Stimulated activated CD4-positive, alpha-beta T cell treated with anti-CD3 and anti-CD28 coated beads, TNF-alpha, amount 100 ng/mL, for 24 hours (primary cell): Measurements from ENCODE around the gene KCNMA1.

Source experiments
- DNase-seq, 3 experiments: peaks; one replicate each; pipeline ENCODE4 v3.0.0-alpha.2; 2020; ENCODE audit warnings: low read depth in 3 of 3

KCNMA1 gene

GRCh38 chr10:76990561-76990960 lies 647.0 kb downstream of the KCNMA1 start:
- DNase-seq, result no peak

- DNase-seq, result peak; percentile 21 to 54 (median 48)
Measured at GRCh38 chr10:76984559-76985443, 652.8 kb downstream of the KCNMA1 start.

- no peak for DNase-seq
Measured at GRCh38 chr10:76983624-76984023, 654.0 kb downstream of the KCNMA1 start.

- DNase-seq, result no peak
Measured at GRCh38 chr10:76982671-76983070, 654.9 kb downstream of the KCNMA1 start.

- no peak for DNase-seq
Measured at GRCh38 chr10:76981251-76981650, 656.4 kb downstream of the KCNMA1 start.

GRCh38 chr10:76977901-76978300 lies 659.7 kb downstream of the KCNMA1 start:
- no peak for DNase-seq

- DNase-seq, result no peak
Measured at GRCh38 chr10:76977046-76977445, 660.6 kb downstream of the KCNMA1 start.

- DNase-seq, result no peak
Measured at GRCh38 chr10:76976142-76976541, 661.5 kb downstream of the KCNMA1 start.

GRCh38 chr10:76975126-76975525 lies 662.5 kb downstream of the KCNMA1 start:
- no peak for DNase-seq

- no peak for DNase-seq
Measured at GRCh38 chr10:76974017-76974691, 663.5 kb downstream of the KCNMA1 start.

GRCh38 chr10:76973091-76974016 lies 664.3 kb downstream of the KCNMA1 start:
- no peak for DNase-seq

- no peak for DNase-seq
Measured at GRCh38 chr10:76972541-76972940, 665.1 kb downstream of the KCNMA1 start.

GRCh38 chr10:76971547-76972170 lies 665.9 kb downstream of the KCNMA1 start:
- DNase-seq, result no peak

GRCh38 chr10:76970711-76971519 lies 666.7 kb downstream of the KCNMA1 start:
- DNase-seq, result no peak

- no peak for DNase-seq
Measured at GRCh38 chr10:76969366-76969948, 668.2 kb downstream of the KCNMA1 start.

GRCh38 chr10:76968483-76968882 lies 669.1 kb downstream of the KCNMA1 start:
- no peak for DNase-seq

GRCh38 chr10:76962851-76963250 lies 674.8 kb downstream of the KCNMA1 start:
- no peak for DNase-seq

- no peak for DNase-seq
Measured at GRCh38 chr10:76961841-76962240, 675.8 kb downstream of the KCNMA1 start.

- DNase-seq, result no peak
Measured at GRCh38 chr10:76959111-76959510, 678.5 kb downstream of the KCNMA1 start.

GRCh38 chr10:76954838-76955237 lies 682.8 kb downstream of the KCNMA1 start:
- DNase-seq, result no peak
